Body of pancreas (tissue), 4 donors: ENCODE results near the gene MASP1. TPM values are rescaled to one million over a fixed set of nuclear protein-coding genes. Genes with fewer than 3 reads are reported as not detected.
"Not testable (repeated sequence)": the region's sequence is repeated elsewhere in the genome, so short reads cannot be mapped to it uniquely, and the experiment has no call there.

Experiments
- ATAC-seq: fragments of 150-250 bp; one replicate; pipeline ENCODE4 v1.9.1; 2016
- DNase-seq, 4 donors: peaks; one replicate each; pipeline ENCODE4 v3.0.0-alpha.2; 2019
- H3K27ac ChIP-seq, 4 donors: fragments of 200-600 bp; sonication (generic); 1 replicate in 3 of 4; 2 replicates in 1 of 4; pipeline versions ENCODE4 v1.5.1 to v1.6.1; 2016 to 2019; ENCODE audit warnings: mild to moderate bottlenecking in 1 of 4, mixed read lengths in 1 of 4, moderate library complexity in 1 of 4
- H3K27me3 ChIP-seq, 2 donors: fragments of 200-600 bp; sonication (generic); one replicate each; pipeline ENCODE4 v1.6.0; 2016; ENCODE audit warnings: mild to moderate bottlenecking in 1 of 2
- H3K36me3 ChIP-seq, 2 donors: fragments of 200-600 bp; sonication (generic); replicated peaks in 1 of 2; 2 replicates each; pipeline ENCODE4 v1.5.1; 2016; ENCODE audit warnings: low read depth in 2 of 2; ENCODE audit not compliant: insufficient read depth in 1 of 2
- H3K4me1 ChIP-seq: fragments of 200-600 bp; sonication (generic); one replicate; pipeline ENCODE4 v1.6.0; 2016
- H3K4me3 ChIP-seq, 2 donors: fragments of 200-600 bp; sonication (generic); 1 replicate in 1 of 2; 2 replicates in 1 of 2; pipeline ENCODE4 v1.5.1; 2016 to 2019
- H3K9me3 ChIP-seq, 3 donors: fragments of 200-600 bp; sonication (generic); 1 replicate in 2 of 3; 2 replicates in 1 of 3; pipeline ENCODE4 v1.5.1; 2016
- CTCF ChIP-seq, 7 experiments: fragments of 450-650 bp in 4 of 7; fragments of 200-600 bp in 3 of 7; sonication (generic) in 3 of 7; IDR thresholded peaks; one replicate each; pipeline ENCODE4 v1.5.1; 2016 to 2019; ENCODE audit warnings: antibody characterized with exemption in 7 of 7
- POLR2A ChIP-seq, 3 donors: fragments of 450-650 bp; IDR thresholded peaks; one replicate each; pipeline ENCODE4 v1.6.1; 2016; ENCODE audit warnings: antibody characterized with exemption in 3 of 3, mild to moderate bottlenecking in 2 of 3
- WGBS, 2 donors: methylation state at CpG; one replicate each; pipeline ENCODE4 v1.1.5; 2017; 5-methylcytosine and 5-hydroxymethylcytosine counted together
- intact Hi-C: fragments of 100-400 bp; cut with DNase I; formaldehyde crosslinking; loops from one replicate; pipeline ENCODE4 v1.15.1; 2023
- total RNA-seq, 2 donors: library from RNA; depleted of rRNA; stranded (reverse); fragments of >200 nt; gene quantifications; one replicate each; pipeline ENCODE4 v1.1.0, GENCODE V29; 2016

MASP1 gene
- total RNA-seq, 2 donors from 2014 or later, result 2.3 TPM; not detected in 1

DNA sequence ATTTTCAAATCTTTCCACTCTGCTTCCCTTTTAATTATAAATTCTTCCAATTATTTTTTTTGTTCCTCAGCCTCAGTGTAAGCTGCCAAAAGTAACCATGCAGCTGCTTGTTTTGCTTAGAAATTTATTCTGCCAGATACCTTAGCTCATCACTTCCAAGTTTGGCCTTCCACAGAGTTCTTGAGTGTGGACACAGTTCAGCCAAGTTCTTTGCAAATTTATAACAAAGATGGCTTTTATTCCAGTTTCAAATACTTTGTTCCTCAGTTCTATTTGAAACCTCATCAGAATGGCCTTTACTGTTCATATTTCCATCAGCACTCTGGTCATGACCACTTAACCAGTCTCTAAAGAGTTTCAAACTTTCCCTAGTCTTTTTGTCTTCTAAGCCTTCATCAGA, 83.9 kb downstream of the MASP1 start:
- Histone ChIP-seq H3K27ac (no peak overlapping the region), H3K4me3 (no peak overlapping the region), H3K36me3 (no peaks in the 10 kb centered on the region), H3K27me3 (no peaks in the 10 kb centered on the region), H3K4me1 (peaks cover 9% of the 10 kb centered on the region), H3K9me3 (no peaks in the 10 kb centered on the region)
- ATAC-seq (no peak), DNase-seq (no peak)
- intact Hi-C loops, result no loop called here
- TF ChIP-seq POLR2A (IDR thresholded peaks at IDR 0.05), result no peak
- TF ChIP-seq CTCF (IDR thresholded peaks at IDR 0.05), result no peak

- ATAC-seq, result no peak
- no peak for DNase-seq
- no peak overlapping the region for H3K4me3 ChIP-seq
- 55 to 80% methylated on average over 1 to 2 of the region's 2 CpGs for WGBS, 2 donors
- H3K27me3 ChIP-seq, result no peaks in the 10 kb centered on the region
- no peak overlapping the region for H3K27ac ChIP-seq
- no peaks in the 10 kb centered on the region for H3K9me3 ChIP-seq
- peaks cover 9% of the 10 kb centered on the region for H3K4me1 ChIP-seq
- intact Hi-C loops, result no loop called here
- no peak for TF ChIP-seq POLR2A (IDR thresholded peaks at IDR 0.05)
- no peak for TF ChIP-seq CTCF (IDR thresholded peaks at IDR 0.05)
- H3K36me3 ChIP-seq, result no peaks in the 10 kb centered on the region
These were observed 84.5 kb downstream of the MASP1 start for GRCh38 chr3:187207062-187207461.

GRCh38 chr3:187205683-187206082, 85.9 kb downstream of the MASP1 start:
- TF ChIP-seq CTCF (IDR thresholded peaks at IDR 0.05) (no peak), POLR2A (IDR thresholded peaks at IDR 0.05) (no peak)
- peaks cover 3% of the 10 kb centered on the region for H3K4me1 ChIP-seq
- H3K27me3 ChIP-seq, result no peaks in the 10 kb centered on the region
- intact Hi-C loops, result no loop called here
- no peak overlapping the region for H3K4me3 ChIP-seq
- no peak for ATAC-seq
- 44 to 55% methylated on average over 2 of the region's 2 CpGs for WGBS, 2 donors
- DNase-seq, result no peak
- H3K9me3 ChIP-seq, result no peaks in the 10 kb centered on the region
- H3K27ac ChIP-seq, result no peak overlapping the region
- no peaks in the 10 kb centered on the region for H3K36me3 ChIP-seq

- intact Hi-C loops, H3K4me1 ChIP-seq, H3K9me3 ChIP-seq, H3K27ac ChIP-seq, ATAC-seq, H3K4me3 ChIP-seq, H3K36me3 ChIP-seq, H3K27me3 ChIP-seq, DNase-seq: not testable (repeated sequence)
- WGBS, 2 donors, result 91 to 93% methylated on average over 21 to 42 of the region's 44 CpGs
These were observed 92.0 kb downstream of the MASP1 start for GRCh38 chr3:187199463-187200050.

DNA sequence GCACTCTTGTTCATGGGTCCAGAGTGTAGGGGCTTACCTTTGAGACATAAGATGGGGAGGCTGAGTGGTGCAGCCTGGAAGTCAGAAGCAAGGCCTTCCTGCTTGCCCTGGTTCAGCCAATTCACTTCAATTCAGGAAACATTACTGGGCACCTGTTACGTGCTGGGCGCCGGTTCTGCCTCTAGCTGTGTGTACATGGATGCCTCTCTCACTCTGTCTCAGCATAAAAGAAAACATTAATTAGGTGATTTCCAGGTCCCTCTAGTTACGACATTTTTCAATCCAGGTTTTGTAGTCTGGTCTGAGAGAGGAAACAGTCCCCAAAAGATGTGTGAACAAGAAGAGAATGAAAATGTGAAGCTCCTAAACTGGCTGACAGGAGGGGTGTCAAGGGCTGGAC, 93.0 kb downstream of the MASP1 start:
- Histone ChIP-seq H3K4me1 (no peaks in the 10 kb centered on the region), H3K36me3 (no peaks in the 10 kb centered on the region), H3K27ac (no peak overlapping the region), H3K9me3 (no peaks in the 10 kb centered on the region), H3K27me3 (no peaks in the 10 kb centered on the region), H3K4me3 (no peak overlapping the region)
- ATAC-seq (no peak), DNase-seq (no peak)
- no peak for TF ChIP-seq CTCF (IDR thresholded peaks at IDR 0.05)
- no peak for TF ChIP-seq POLR2A (IDR thresholded peaks at IDR 0.05)
- WGBS, 2 donors, result 73 to 86% methylated on average over 4 of the region's 4 CpGs
- intact Hi-C loops, result no loop called here
